Activated naive CD4-positive, alpha-beta T cell treated with anti-CD3 and anti-CD28 coated beads, Interleukin-2, amount 50 U/mL, for 72 hours (primary cell): ENCODE measurements around the gene CDK16. TPM values are rescaled to one million over a fixed set of nuclear protein-coding genes. Genes with fewer than 3 reads are reported as not detected.
A peak's percentile ranks its signal among the peaks of the same experiment; 100 is the strongest.

Experiments
- ATAC-seq, 2 donors: fragments of 150-1000 bp; cut with Tn5 transposase; 2 replicates each; pipeline ENCODE4 v1.10.0; 2021; ENCODE audit warnings: mild to moderate bottlenecking in 2 of 2, moderate library complexity in 2 of 2
- DNase-seq, 2 donors: peaks; one replicate each; pipeline ENCODE4 v3.0.0; 2021 to 2022; ENCODE audit warnings: low spot score in 2 of 2
- H3K27ac Mint-ChIP-seq, 2 donors: one replicate each; pipeline ENCODE4 v1.8.0; 2022; ENCODE audit warnings: mild to moderate bottlenecking in 2 of 2, mixed read lengths in 2 of 2
- H3K36me3 Mint-ChIP-seq, 2 donors: one replicate each; pipeline ENCODE4 v1.8.0; 2022; ENCODE audit warnings: mixed read lengths in 2 of 2
- H3K9me3 Mint-ChIP-seq, 2 donors: one replicate each; pipeline ENCODE4 v1.8.0; 2022; ENCODE audit warnings: mixed read lengths in 2 of 2
- total RNA-seq, 2 donors: library from RNA; stranded (reverse); gene quantifications; one replicate each; pipeline ENCODE4 v1.2.3, GENCODE V29; 2022

Gene CDK16
- total RNA-seq, 2 donors from 2014 or later = 69.5 to 95.8 TPM

DNA sequence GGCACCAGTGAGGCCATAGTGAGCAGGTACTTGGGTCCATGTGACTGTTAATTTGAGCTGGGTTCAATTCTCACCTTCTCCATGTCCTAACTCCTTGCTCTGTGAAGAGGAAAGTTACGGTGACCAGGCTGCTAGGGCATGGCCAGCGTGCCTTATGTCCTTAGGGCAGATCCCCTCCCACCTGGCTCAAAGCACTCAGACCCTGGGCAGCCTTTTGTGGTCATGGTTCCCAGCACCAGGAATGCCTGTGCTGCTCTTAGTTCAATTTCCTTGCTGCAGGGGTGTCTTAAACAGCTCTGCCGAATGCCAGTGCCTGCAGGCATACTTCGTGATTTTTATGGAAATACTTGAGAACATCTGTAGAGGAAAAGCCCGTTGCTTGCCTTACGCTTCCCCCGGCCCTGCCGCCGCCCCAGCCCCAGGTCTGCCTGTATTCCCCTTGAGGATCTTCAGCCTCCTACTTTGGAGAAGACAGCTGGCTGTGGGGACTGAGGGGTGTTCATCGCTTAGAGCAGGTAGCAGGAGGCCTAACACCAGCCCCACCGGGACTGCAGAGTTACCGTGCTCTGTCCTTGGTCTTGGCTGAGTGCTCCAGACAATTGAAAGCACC, 3.1 kb upstream of the CDK16 start:
- ATAC-seq (no peak), DNase-seq (no peak)
- Mint-ChIP-seq H3K27ac (peak overlapping the region; percentile 93 to 99), H3K36me3 (peaks cover 18 to 26% of the 10 kb centered on the region in 2 donors), H3K9me3 (no peaks in the 10 kb centered on the region)

DNA sequence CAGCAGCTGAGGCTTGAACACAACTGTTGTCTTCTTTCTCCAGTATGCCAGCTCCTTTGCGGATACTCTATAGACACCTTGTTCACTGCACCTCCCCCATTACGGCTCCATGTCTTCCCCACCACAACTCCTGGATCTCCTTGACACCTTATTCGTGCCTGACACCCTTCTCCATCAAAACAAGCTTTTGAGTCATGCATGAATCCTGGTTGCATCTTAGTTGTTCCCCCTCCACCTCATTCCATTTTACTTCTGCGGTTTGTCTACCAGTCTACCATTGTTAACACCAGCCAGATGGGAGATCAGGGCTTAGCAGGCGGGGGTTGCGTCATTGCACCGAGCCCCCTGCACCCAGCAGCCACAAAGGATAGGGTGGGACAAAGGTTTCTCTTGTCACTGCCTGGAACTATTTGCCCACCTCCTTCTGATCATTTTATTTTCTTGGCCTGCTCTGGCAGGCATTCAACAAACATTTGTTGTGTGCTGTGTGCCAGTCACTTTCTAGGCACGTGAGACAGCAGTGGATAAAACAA, 2.0 kb upstream of the CDK16 start:
- ATAC-seq (no peak), DNase-seq (no peak)
- Mint-ChIP-seq H3K27ac (peak overlapping the region; percentile 99), H3K9me3 (no peaks in the 10 kb centered on the region), H3K36me3 (peaks cover 21 to 26% of the 10 kb centered on the region in 2 donors)

DNA sequence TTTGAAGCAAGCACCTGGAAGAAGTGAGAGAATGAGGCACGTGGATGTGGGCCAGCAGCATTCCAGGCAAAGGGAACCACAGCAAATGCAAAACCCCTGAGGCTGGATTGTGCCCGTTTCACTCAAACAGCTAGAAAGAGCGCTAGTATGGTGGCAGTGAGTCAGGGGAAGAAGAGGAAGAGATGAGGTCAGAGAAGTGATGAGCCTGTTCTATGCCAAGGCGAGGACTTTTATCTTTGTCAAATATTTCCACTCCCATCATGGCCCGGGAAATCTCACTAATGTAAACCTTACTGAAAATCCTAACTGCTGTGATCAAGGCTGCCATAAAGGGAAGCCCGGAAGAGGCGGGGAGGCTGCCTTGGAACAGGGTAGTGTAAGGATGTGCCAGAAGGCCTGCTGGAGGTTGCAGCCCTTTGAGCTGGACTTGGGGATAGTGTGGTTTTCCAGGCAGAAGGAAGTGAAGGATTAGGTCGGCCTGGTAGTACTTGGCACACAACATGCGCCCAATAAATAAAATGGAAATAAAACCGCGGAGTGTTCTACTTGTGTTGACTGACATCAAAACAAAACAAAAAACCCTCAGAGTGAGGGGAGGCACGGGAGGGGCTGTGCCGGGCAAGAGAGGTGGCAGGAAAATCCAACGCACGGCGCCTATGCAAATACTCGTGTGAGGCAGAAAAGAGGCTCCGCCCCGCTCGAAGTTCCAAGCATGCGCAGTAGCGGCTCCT, 1.2 kb upstream of the CDK16 start:
- H3K9me3 Mint-ChIP-seq = no peaks in the 10 kb centered on the region
- no peak for DNase-seq
- ATAC-seq = peak; percentile 28 to 44
- H3K27ac Mint-ChIP-seq = peak overlapping the region; percentile 99
- H3K36me3 Mint-ChIP-seq = peaks cover 18 to 26% of the 10 kb centered on the region in 2 donors

DNA sequence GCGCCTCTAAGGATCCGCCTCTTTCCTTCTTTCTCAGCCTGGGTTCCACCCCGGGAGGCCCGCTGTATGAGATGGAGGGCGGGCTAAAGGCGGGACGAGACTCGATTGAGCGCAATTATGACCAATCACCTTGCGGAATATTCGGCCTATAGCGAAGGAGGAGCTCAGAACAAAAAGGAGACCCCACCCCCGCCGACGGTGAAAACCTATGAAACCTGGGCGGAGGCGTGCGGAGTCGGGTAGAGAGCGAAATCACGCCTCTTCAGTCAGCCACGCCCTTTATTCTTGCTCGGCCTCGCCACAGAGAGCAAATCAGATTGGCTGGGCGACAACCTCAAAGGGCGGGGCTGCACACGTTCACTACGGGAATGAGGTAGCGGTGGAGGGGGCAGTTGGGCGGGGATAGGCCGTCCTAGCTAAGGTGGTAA, 615 bp upstream of the CDK16 start:
- peak; percentile 84 to 86 for ATAC-seq

DNA sequence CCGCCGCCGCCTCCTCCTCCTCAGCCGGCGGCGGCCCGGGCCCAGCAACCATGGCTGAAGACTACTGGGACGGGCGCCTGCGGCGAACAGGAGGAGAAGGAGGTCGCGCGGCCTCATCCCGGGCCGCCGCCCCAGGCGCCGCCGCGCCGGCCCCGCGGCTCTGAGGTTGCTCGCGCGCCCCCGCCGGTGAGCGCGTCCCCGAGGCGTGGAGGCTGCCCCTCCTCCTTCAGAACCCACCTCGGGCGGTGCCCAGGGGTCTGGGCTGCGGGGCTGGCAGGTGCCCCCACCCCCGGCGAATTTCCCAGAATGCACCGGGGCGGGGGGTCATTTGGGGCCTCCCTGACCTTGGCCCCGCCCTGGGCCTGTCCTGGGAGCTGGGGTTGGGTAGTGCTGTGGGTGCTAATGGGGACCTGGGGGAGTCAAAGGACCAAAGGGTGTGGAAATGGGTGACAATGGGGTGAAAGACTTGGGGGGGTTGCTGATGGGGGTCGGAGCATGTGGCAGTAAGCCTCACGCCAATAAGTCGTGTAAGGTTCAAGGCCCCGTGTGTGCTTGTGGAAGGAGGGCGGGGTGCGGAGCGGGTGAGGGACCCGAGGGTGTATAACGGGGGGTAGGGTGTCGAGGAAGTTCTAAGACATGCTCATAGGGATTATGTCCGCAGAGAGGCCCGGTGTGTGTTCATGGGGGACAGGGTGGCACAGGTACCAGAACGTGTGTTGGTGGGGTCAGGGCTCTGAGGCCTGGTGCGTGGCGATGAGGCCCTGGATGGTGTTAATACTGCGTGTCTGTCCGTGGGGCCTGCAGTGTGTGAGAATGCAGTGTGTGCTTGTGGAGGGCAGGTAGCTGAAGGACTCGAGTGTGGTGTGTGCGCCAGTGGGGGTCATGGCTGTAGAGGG, 687 bp downstream of the CDK16 start:
- no peak for ATAC-seq
- Mint-ChIP-seq H3K36me3 (peaks cover 18 to 26% of the 10 kb centered on the region in 2 donors), H3K27ac (peak overlapping the region; percentile 99), H3K9me3 (no peaks in the 10 kb centered on the region)
- peak; percentile 39 to 62 for DNase-seq

More for the DNA sequence above, 615 bp upstream of the CDK16 start:
- Mint-ChIP-seq H3K36me3 (peaks cover 18 to 26% of the 10 kb centered on the region in 2 donors), H3K9me3 (no peaks in the 10 kb centered on the region), H3K27ac (peak overlapping the region; percentile 99)
- DNase-seq = peak; percentile 87 to 96

DNA sequence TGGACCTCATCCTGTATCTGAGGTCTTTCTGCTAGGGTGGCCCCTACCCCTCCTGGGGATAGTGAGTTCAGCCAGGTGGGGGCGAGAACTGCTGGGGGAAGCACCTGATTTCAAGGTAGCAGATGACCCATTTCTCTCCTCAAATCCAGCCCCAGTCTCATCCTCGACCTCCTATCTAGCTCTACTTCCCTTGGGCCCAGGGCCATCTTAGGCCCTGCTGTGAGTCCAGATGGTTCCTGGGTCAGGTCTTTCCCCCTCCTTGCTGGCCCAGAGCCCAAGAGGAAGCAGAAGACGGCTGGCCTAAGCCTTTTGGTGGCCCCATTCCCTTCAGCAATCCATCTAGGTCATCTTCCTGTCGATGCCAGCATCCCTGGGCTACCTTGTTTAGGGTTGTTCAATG, 3.3 kb downstream of the CDK16 start:
- peak overlapping the region; percentile 35 to 88 for H3K27ac Mint-ChIP-seq
- ATAC-seq (no peak), DNase-seq (no peak)
- H3K9me3 Mint-ChIP-seq = no peaks in the 10 kb centered on the region
- peaks cover 15 to 18% of the 10 kb centered on the region in 2 donors for H3K36me3 Mint-ChIP-seq

DNA sequence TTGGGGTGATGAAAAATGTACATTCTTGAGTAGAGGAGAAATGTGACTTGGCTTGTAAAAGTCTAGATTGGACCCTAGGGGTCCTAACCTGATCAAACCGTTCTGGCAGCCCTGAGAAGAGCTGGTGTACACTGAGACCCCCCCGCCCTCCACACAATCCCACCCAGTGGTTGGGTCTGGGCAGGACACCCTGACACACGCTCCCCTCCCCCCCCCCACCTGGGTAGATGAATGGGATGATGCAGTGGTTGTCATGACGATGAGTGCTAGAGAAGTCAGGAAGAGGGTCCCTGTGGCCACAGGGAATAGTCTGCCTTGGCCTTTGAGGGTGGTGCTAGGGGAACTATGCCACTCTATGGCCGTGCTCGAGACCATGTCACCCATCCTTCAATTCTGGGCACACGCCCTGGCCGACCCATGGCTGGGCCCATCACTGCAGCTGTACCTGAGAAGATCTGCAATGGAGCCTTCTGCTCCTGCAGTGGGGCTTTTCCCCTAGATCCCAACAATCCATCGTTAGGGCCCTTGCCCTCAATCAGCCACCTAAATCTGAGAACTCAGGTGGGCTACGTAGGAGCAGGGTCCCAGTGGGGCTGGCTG, 4.4 kb downstream of the CDK16 start:
- Mint-ChIP-seq H3K9me3 (no peaks in the 10 kb centered on the region), H3K27ac (no peak overlapping the region), H3K36me3 (peaks cover 12 to 18% of the 10 kb centered on the region in 2 donors)
- ATAC-seq = no peak
- DNase-seq = no peak

DNA sequence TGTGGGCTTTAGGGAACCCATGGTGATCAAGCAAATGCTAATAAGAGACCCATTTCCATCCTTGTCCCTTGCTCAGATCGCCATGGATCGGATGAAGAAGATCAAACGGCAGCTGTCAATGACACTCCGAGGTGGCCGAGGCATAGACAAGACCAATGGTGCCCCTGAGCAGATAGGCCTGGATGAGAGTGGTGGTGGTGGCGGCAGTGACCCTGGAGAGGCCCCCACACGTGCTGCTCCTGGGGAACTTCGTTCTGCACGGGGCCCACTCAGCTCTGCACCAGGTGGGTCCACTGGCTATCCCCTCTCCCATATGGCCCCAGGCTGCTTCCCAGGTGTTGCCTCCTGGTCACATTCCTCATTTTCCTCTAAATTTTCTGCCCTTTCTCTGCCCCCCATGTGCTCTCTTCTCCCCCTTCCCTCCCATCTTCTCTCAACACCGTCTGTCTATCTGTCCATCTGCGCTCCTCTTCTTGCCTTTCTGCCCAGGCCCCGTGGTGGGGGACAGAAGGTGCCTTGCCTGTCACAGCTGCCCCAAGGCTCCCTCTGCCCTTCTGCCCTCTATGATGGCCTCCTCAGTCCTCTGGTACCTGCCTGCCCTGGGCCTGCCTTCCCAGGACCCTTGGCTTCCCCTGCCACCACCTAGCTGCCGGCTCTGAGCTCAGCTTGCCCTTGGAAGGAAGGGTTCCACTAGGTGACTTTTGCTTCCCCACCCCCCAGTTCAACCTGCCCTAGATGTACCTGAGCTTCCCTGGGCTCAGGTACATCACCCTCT, 5.2 kb downstream of the CDK16 start:
- no peak for ATAC-seq

DNA sequence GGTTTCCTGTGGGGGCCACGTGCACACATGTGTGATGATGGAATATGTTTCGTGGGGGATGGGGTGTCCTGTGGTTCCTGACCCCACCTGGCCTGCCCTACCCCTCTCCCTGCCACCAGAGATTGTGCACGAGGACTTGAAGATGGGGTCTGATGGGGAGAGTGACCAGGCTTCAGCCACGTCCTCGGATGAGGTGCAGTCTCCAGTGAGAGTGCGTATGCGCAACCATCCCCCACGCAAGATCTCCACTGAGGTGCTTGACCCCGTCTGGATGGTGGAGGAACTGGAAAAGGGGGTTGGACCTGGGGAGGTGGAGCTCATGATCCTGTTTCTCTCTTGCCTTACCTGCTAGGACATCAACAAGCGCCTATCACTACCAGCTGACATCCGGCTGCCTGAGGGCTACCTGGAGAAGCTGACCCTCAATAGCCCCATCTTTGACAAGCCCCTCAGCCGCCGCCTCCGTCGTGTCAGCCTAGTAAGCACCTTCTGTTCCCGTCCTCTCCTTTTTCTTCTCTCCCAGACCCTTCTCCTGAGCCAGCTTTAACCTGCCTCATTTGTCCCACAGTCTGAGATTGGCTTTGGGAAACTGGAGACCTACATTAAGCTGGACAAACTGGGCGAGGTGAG, 5.9 kb downstream of the CDK16 start:
- no peaks in the 10 kb centered on the region for H3K9me3 Mint-ChIP-seq
- peaks cover 8 to 14% of the 10 kb centered on the region in 2 donors for H3K36me3 Mint-ChIP-seq
- ATAC-seq (no peak), DNase-seq (no peak)
- H3K27ac Mint-ChIP-seq = no peak overlapping the region

More for the DNA sequence above, 5.2 kb downstream of the CDK16 start:
- Mint-ChIP-seq H3K36me3 (peaks cover 12 to 18% of the 10 kb centered on the region in 2 donors), H3K9me3 (no peaks in the 10 kb centered on the region), H3K27ac (no peak overlapping the region)
- no peak for DNase-seq

DNA sequence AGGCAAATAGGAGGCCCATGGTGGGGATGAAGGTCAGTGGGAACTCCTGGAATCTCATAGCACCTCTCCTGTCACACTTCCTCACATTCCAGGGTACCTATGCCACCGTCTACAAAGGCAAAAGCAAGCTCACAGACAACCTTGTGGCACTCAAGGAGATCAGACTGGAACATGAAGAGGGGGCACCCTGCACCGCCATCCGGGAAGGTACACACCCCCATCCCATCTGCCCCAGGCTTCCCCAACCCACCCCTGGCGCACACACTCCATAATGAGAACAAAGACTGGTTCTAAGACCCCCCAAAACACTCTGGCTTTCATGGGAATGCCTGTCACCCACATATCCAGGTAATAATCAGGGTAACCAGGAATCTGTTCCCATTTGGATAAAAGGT, 6.4 kb downstream of the CDK16 start:
- Mint-ChIP-seq H3K27ac (no peak overlapping the region), H3K36me3 (peaks cover 3 to 9% of the 10 kb centered on the region in 2 donors), H3K9me3 (no peaks in the 10 kb centered on the region)
- ATAC-seq (no peak), DNase-seq (no peak)

DNA sequence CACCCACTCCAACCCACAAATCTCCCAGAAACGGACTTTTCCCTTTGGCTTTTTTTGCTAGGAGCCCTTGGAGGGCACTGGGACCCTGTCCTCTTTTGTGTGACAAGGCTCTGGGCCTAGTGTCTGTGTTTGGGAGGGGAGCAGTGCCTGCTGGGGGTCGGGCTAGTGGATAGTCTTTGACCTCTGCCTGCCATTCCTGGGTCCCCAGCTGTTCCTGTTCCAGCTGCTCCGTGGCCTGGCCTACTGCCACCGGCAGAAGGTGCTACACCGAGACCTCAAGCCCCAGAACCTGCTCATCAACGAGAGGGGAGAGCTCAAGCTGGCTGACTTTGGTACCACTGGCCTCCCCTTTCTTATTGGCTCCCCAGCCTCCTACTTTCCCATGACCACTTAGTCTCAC, 7.6 kb downstream of the CDK16 start:
- Mint-ChIP-seq H3K27ac (peak overlapping the region in 1 of 2 donors; percentile 44), H3K36me3 (peaks cover 0 to 5% of the 10 kb centered on the region in 2 donors), H3K9me3 (no peaks in the 10 kb centered on the region)
- DNase-seq (no peak), ATAC-seq (no peak)

DNA sequence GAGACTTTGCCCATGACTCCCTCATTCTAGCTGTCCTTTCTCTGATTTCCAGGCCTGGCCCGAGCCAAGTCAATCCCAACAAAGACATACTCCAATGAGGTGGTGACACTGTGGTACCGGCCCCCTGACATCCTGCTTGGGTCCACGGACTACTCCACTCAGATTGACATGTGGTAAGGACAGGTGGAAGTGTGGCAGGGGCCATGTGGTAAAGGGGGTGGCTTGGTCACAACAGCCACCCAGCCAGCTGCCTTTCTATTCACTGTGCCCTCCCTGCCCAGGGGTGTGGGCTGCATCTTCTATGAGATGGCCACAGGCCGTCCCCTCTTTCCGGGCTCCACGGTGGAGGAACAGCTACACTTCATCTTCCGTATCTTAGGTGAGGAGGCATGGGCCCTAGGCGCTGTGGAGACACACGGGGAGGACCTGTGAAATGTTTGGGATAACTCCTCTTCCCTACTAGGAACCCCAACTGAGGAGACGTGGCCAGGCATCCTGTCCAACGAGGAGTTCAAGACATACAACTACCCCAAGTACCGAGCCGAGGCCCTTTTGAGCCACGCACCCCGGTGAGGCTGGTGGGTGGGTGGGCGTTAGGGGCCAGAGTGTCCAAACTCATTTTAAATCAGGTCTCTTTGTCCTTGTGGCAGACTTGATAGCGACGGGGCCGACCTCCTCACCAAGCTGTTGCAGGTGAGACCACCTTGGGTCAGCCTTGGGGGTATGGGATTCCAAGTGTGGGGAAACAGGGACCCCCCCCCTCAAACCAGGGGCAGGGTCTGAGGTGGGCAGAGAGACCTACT, 8.3 kb downstream of the CDK16 start:
- DNase-seq = no peak
- peak overlapping the region in 1 of 2 donors; percentile 44 for H3K27ac Mint-ChIP-seq
- no peaks in the 10 kb centered on the region for H3K9me3 Mint-ChIP-seq

DNA sequence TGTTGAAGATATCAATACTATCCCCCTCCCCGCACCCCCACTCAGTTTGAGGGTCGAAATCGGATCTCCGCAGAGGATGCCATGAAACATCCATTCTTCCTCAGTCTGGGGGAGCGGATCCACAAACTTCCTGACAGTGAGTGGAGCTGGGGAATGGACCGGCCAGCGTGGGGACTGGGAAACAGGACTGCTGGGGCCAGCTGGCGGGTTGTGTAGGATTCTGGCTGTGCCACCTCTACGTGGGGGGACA, 8.8 kb downstream of the CDK16 start:
- H3K27ac Mint-ChIP-seq = no peak overlapping the region
- ATAC-seq (no peak), DNase-seq (no peak)
- no peaks in the 10 kb centered on the region for H3K9me3 Mint-ChIP-seq
- H3K36me3 Mint-ChIP-seq = peaks cover 0 to 5% of the 10 kb centered on the region in 2 donors

More for the DNA sequence above, 8.3 kb downstream of the CDK16 start:
- peaks cover 0 to 5% of the 10 kb centered on the region in 2 donors for H3K36me3 Mint-ChIP-seq
- ATAC-seq = no peak

DNA sequence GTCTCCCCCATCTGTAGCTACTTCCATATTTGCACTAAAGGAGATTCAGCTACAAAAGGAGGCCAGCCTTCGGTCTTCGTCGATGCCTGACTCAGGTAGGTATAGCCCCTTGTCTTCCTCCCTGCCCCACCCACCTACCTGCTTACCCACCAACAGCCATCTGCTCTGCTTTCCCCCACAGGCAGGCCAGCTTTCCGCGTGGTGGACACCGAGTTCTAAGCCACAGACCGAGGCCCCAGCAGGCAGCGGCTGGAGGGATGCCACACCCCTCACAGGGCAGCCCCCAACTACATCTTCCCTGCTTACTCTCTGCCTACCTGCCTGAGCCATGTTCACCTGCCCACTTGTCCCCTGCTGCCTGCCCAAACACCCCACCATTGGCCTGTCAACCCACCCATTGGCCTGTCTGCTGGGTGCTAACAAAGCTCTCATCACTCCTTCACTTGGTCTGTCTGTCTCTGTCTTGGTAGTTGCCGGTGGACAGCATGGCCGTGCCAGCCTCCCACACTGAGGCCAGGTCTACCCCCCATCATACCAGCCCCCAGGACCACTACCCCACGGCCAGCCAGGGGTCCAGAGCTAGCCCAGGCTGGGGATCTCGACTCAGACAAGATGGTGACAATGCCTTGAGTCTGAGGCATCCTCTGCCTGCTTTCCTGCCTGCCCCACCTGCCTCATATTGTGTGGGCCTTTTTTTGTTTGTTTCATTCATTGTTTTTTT, 10.2 kb downstream of the CDK16 start:
- no peak for DNase-seq
- ATAC-seq = no peak
- Mint-ChIP-seq H3K27ac (no peak overlapping the region), H3K9me3 (no peaks in the 10 kb centered on the region), H3K36me3 (peaks cover 0 to 5% of the 10 kb centered on the region in 2 donors)
